ENCODE data around the gene SRRD. TPM values are rescaled to one million over a fixed set of nuclear protein-coding genes. Genes with fewer than 3 reads are reported as not detected.

The SRRD gene
- total and polyA plus RNA-seq, 2 of the 13 experiments (the other 11 are each of a cell fraction or from before 2014, with no cell fraction given): 22.8 to 36.6 TPM

DNA sequence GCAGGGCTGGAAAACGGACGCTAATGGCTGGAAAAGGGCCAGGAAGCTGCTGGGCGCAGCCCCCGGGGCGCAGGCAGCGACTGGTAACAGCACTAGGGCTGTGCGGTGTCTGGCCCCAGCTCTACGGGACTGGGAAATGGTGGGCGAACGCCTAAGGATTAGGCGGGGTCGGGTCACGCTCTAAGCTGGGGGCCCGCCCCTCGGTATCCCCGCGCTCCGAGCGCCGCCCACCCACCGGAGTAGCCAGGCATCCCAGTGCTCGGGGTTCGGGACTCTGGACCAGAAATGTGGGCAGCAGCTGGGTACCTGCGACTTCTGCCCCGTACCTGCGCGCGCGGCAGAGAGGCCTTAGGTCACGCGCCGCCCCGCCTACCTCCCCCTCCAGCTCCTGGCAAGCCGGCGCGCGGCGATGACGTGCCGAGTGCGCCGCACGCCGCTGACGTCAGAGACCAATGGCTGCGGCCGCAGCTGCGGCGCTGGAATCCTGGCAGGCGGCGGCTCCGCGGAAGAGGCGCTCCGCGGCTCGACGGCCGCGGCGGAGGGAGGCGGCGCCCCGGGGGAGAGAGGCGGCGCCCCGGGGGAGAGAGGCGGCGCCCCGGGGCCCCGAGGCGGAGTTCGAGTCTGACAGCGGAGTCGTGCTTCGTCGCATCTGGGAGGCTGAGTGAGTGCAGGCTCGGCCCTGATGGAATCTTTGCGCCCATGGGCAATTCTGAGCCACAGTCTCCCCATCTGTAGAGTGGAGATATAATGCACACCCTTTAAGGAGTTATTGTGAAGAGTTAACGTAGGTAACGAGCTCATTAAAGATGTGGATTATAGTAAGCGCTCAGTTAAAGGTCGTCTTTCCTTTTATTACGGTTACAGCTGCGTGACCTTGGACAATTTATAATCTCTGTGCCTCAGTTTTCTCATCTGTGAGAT, at the start of gene SRRD, which contains the start of gene HPS4 (continued):
- TF ChIP-seq ISL2 (CRISPR knock-in tag; IDR thresholded peaks at IDR 0.05) (peak; percentile 76), RXRA (CRISPR knock-in tag; IDR thresholded peaks at IDR 0.05) (peak; percentile 84), NFAT5 (CRISPR knock-in tag; IDR thresholded peaks at IDR 0.05) (no peak), ZBTB26 (CRISPR knock-in tag; IDR thresholded peaks at IDR 0.05; ENCODE audit: borderline replicate concordance) (peak; percentile 85), RNF219 (CRISPR knock-in tag; IDR thresholded peaks at IDR 0.05) (no peak), TBX2 (CRISPR knock-in tag; IDR thresholded peaks at IDR 0.05; ENCODE audit: borderline replicate concordance) (peak; percentile 68), ZNF616 (CRISPR knock-in tag; IDR thresholded peaks at IDR 0.05; ENCODE audit: low read depth) (peak; percentile 67; the same call in 1 of the 2 replicates), ZNF337 (CRISPR knock-in tag; IDR thresholded peaks at IDR 0.05; ENCODE audit: borderline replicate concordance, low read depth) (peak; percentile 77; the same call in 1 of the 2 replicates), FOXC1 (CRISPR knock-in tag; IDR thresholded peaks at IDR 0.05; ENCODE audit: borderline replicate concordance) (peak; percentile 89), THYN1 (CRISPR knock-in tag; IDR thresholded peaks at IDR 0.05; ENCODE audit: borderline replicate concordance, low read depth) (no peak), YEATS2 (CRISPR knock-in tag; IDR thresholded peaks at IDR 0.05; ENCODE audit: borderline replicate concordance) (peak; percentile 91), KMT2B (CRISPR knock-in tag; IDR thresholded peaks at IDR 0.05) (peak; percentile 97), ZNF589 (CRISPR knock-in tag; conservative IDR thresholded peaks at IDR 0.05) (peak; percentile 73)
- TF ChIP-seq, protein P1, sequence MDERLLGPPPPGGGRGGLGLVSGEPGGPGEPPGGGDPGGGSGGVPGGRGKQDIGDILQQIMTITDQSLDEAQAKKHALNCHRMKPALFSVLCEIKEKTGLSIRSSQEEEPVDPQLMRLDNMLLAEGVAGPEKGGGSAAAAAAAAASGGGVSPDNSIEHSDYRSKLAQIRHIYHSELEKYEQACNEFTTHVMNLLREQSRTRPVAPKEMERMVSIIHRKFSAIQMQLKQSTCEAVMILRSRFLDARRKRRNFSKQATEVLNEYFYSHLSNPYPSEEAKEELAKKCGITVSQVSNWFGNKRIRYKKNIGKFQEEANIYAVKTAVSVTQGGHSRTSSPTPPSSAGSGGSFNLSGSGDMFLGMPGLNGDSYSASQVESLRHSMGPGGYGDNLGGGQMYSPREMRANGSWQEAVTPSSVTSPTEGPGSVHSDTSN (CRISPR knock-in tag; IDR thresholded peaks at IDR 0.05): no peak
- TF ChIP-seq, protein P2, sequence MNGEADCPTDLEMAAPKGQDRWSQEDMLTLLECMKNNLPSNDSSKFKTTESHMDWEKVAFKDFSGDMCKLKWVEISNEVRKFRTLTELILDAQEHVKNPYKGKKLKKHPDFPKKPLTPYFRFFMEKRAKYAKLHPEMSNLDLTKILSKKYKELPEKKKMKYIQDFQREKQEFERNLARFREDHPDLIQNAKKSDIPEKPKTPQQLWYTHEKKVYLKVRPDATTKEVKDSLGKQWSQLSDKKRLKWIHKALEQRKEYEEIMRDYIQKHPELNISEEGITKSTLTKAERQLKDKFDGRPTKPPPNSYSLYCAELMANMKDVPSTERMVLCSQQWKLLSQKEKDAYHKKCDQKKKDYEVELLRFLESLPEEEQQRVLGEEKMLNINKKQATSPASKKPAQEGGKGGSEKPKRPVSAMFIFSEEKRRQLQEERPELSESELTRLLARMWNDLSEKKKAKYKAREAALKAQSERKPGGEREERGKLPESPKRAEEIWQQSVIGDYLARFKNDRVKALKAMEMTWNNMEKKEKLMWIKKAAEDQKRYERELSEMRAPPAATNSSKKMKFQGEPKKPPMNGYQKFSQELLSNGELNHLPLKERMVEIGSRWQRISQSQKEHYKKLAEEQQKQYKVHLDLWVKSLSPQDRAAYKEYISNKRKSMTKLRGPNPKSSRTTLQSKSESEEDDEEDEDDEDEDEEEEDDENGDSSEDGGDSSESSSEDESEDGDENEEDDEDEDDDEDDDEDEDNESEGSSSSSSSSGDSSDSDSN (CRISPR knock-in tag; IDR thresholded peaks at IDR 0.05): peak; percentile 83
